ENCODE measurements around the gene FAM135A.

The FAM135A gene

GRCh38 chr6:70413114-70413991 lies at the start of gene FAM135A:
Gene FAM135A (plus strand): TSS chr6:70413508. CDS start chr6:70428343, 14,835 bp downstream.
- Histone ChIP-seq H3K4me2 (peak within 1 kb of the TSS; percentile 86), H3K27me3 (no peaks in the 10 kb centered on the region), H3K36me3 (peaks cover 16% of the 10 kb centered on the region), H3K4me3 (peak within 1 kb of the TSS; percentile 96), H3K9me3 (no peaks in the 10 kb centered on the region), H4K20me1 (peaks cover 6% of the 10 kb centered on the region; the same call in 1 of the 2 replicates), H3K4me1 (peaks cover 27% of the 10 kb centered on the region), H3K9ac (peak within 1 kb of the TSS; percentile 90), H3K27ac (peak within 1 kb of the TSS; percentile 85)
- no peak for TF ChIP-seq Cebpa-rat (IDR thresholded peaks at IDR 0.05)

- no peak overlapping the region for H3K4me2 ChIP-seq
- H3K4me3 ChIP-seq = no peak overlapping the region
- no peaks in the 10 kb centered on the region for H4K20me1 ChIP-seq
- no peak overlapping the region for H3K27ac ChIP-seq
- no peaks in the 10 kb centered on the region for H3K27me3 ChIP-seq
- H3K36me3 ChIP-seq = no peaks in the 10 kb centered on the region
- no peaks in the 10 kb centered on the region for H3K4me1 ChIP-seq
- H3K9me3 ChIP-seq = no peaks in the 10 kb centered on the region
- no peak overlapping the region for H3K9ac ChIP-seq
- TF ChIP-seq Cebpa-rat (IDR thresholded peaks at IDR 0.05) = no peak
These were observed 49.4 kb upstream of the FAM135A start for GRCh38 chr6:70363741-70364493.

- Histone ChIP-seq H3K4me3 (no peak overlapping the region), H3K27me3 (no peaks in the 10 kb centered on the region), H3K9me3 (no peaks in the 10 kb centered on the region), H3K27ac (no peak overlapping the region), H3K9ac (no peak overlapping the region), H4K20me1 (no peaks in the 10 kb centered on the region), H3K4me1 (no peaks in the 10 kb centered on the region), H3K4me2 (no peak overlapping the region), H3K36me3 (no peaks in the 10 kb centered on the region)
- TF ChIP-seq Cebpa-rat (IDR thresholded peaks at IDR 0.05) = no peak
These were observed 43.9 kb upstream of the FAM135A start for GRCh38 chr6:70369332-70369950.

GRCh38 chr6:70370496-70370895 lies 42.8 kb upstream of the FAM135A start:
- TF ChIP-seq Cebpa-rat (IDR thresholded peaks at IDR 0.05) = no peak
- no peak overlapping the region for H3K27ac ChIP-seq
- no peaks in the 10 kb centered on the region for H4K20me1 ChIP-seq
- no peak overlapping the region for H3K4me2 ChIP-seq
- H3K9me3 ChIP-seq = no peaks in the 10 kb centered on the region
- no peak overlapping the region for H3K4me3 ChIP-seq
- H3K36me3 ChIP-seq = no peaks in the 10 kb centered on the region
- no peaks in the 10 kb centered on the region for H3K27me3 ChIP-seq
- H3K4me1 ChIP-seq = no peaks in the 10 kb centered on the region
- H3K9ac ChIP-seq = no peak overlapping the region

- no peaks in the 10 kb centered on the region for H3K36me3 ChIP-seq
- no peak for TF ChIP-seq Cebpa-rat (IDR thresholded peaks at IDR 0.05)
- no peaks in the 10 kb centered on the region for H3K9me3 ChIP-seq
- H3K4me1 ChIP-seq = no peaks in the 10 kb centered on the region
- no peak overlapping the region for H3K27ac ChIP-seq
- no peak overlapping the region for H3K9ac ChIP-seq
- no peaks in the 10 kb centered on the region for H4K20me1 ChIP-seq
- no peaks in the 10 kb centered on the region for H3K27me3 ChIP-seq
- H3K4me2 ChIP-seq = no peak overlapping the region
- H3K4me3 ChIP-seq = no peak overlapping the region
These were observed 41.7 kb upstream of the FAM135A start for GRCh38 chr6:70371454-70372105.

GRCh38 chr6:70375166-70375565 lies 38.1 kb upstream of the FAM135A start:
- no peaks in the 10 kb centered on the region for H3K9me3 ChIP-seq
- TF ChIP-seq Cebpa-rat (IDR thresholded peaks at IDR 0.05) = no peak
- H3K27me3 ChIP-seq = no peaks in the 10 kb centered on the region
- no peaks in the 10 kb centered on the region for H3K36me3 ChIP-seq
- H3K9ac ChIP-seq = no peak overlapping the region
- no peak overlapping the region for H3K4me3 ChIP-seq
- no peak overlapping the region for H3K27ac ChIP-seq
- no peaks in the 10 kb centered on the region for H4K20me1 ChIP-seq
- H3K4me2 ChIP-seq = no peak overlapping the region
- peaks cover 4% of the 10 kb centered on the region; the same call in 1 of the 2 replicates for H3K4me1 ChIP-seq

- no peak for TF ChIP-seq Cebpa-rat (IDR thresholded peaks at IDR 0.05)
- H3K4me3 ChIP-seq = no peak overlapping the region
- peaks cover 10% of the 10 kb centered on the region; the same call in 1 of the 2 replicates for H3K4me1 ChIP-seq
- H3K27ac ChIP-seq = no peak overlapping the region
- H3K36me3 ChIP-seq = no peaks in the 10 kb centered on the region
- H3K4me2 ChIP-seq = no peak overlapping the region
- H4K20me1 ChIP-seq = no peaks in the 10 kb centered on the region
- H3K9ac ChIP-seq = no peak overlapping the region
- no peaks in the 10 kb centered on the region for H3K27me3 ChIP-seq
- H3K9me3 ChIP-seq = no peaks in the 10 kb centered on the region
These were observed 37.4 kb upstream of the FAM135A start for GRCh38 chr6:70375882-70376281.

GRCh38 chr6:70376628-70377027 lies 36.7 kb upstream of the FAM135A start:
- Histone ChIP-seq H3K36me3 (no peaks in the 10 kb centered on the region), H3K9ac (no peak overlapping the region), H3K4me2 (no peak overlapping the region), H4K20me1 (no peaks in the 10 kb centered on the region), H3K27me3 (no peaks in the 10 kb centered on the region), H3K27ac (no peak overlapping the region), H3K9me3 (no peaks in the 10 kb centered on the region), H3K4me1 (peaks cover 10% of the 10 kb centered on the region; the same call in 1 of the 2 replicates), H3K4me3 (no peak overlapping the region)
- TF ChIP-seq Cebpa-rat (IDR thresholded peaks at IDR 0.05) = no peak

GRCh38 chr6:70377372-70377771 lies 35.9 kb upstream of the FAM135A start:
- H3K27me3 ChIP-seq = no peaks in the 10 kb centered on the region
- no peaks in the 10 kb centered on the region for H4K20me1 ChIP-seq
- H3K9me3 ChIP-seq = no peaks in the 10 kb centered on the region
- no peak overlapping the region for H3K4me2 ChIP-seq
- H3K4me3 ChIP-seq = no peak overlapping the region
- no peak for TF ChIP-seq Cebpa-rat (IDR thresholded peaks at IDR 0.05)
- H3K27ac ChIP-seq = no peak overlapping the region
- H3K36me3 ChIP-seq = no peaks in the 10 kb centered on the region
- H3K4me1 ChIP-seq = peaks cover 10% of the 10 kb centered on the region; the same call in 1 of the 2 replicates
- H3K9ac ChIP-seq = no peak overlapping the region

Measured in BLaER1 (cell line).